GM12892 (cell line): Measurements from ENCODE around the gene THAP10.

Experiments used
- POLR2A ChIP-seq: IDR thresholded peaks from 2 replicates; pipeline ENCODE4 v1.6.1; 2011; ENCODE audit warnings: low read depth, low read length, control low read depth
- POLR2AphosphoS5 ChIP-seq: IDR thresholded peaks from 2 replicates; pipeline ENCODE4 v1.6.1; 2011; ENCODE audit warnings: low read depth, low read length, control low read depth

- TF ChIP-seq POLR2AphosphoS5 (no peak), POLR2A (no peak)
These were observed 24.2 kb downstream of the THAP10 start for GRCh38 chr15:70867911-70868467.
